Endothelial cell of umbilical vein (primary cell): ENCODE results near the gene CCDC7. TPM values are rescaled to one million over a fixed set of nuclear protein-coding genes. Genes with fewer than 3 reads are reported as not detected.
"Not testable (repeated sequence)": the region's sequence is repeated elsewhere in the genome, so short reads cannot be mapped to it uniquely, and the experiment has no call there.

Experiments used
- BruUV-seq: library from RNA; stranded (reverse); fragments of 400-500 nt; replicated peaks from 2 replicates; lab custom pipeline; 2021; lab: Mats Ljungman, UMichigan
- CTCF ChIA-PET: fragments of 300-600, 350-600 bp; sonication (Branson Sonifier 250); formaldehyde crosslinking; loops from one replicate; lab custom pipeline; 2021; ENCODE audit warnings: antibody characterized with exemption, inconsistent platforms; lab: Charles Lee
- POLR2A ChIA-PET: fragments of 300-600, 350-600 bp; sonication (Branson Sonifier 250); formaldehyde crosslinking; loops from one replicate; lab custom pipeline; 2021; ENCODE audit warnings: antibody characterized with exemption, inconsistent platforms; lab: Charles Lee
- DNase-seq: peaks from one replicate; pipeline ENCODE4 v3.0.0-alpha.2; 2011; ENCODE audit warnings: low read depth, low spot score
- FAIRE-seq: peaks from 2 replicates; lab custom pipeline; 2011; peaks lifted over from hg19 to GRCh38; lab: Jason Lieb, UNC
- H2AFZ ChIP-seq: 2 replicates; pipeline ENCODE4 v1.6.0; 2012; ENCODE audit warnings: low read depth, low read length, control low read depth, inconsistent platforms
- H3K27ac ChIP-seq: 2 replicates; pipeline ENCODE4 v1.5.1; 2011; ENCODE audit warnings: low read depth, mild to moderate bottlenecking, control low read depth, low read length, moderate library complexity; ENCODE audit not compliant: insufficient read depth
- H3K27me3 ChIP-seq, 2 experiments: 2 replicates each; pipeline versions ENCODE4 v1.6.0 to v1.6.1; 2011; ENCODE audit warnings: low read length in 2 of 2, mixed read lengths in 1 of 2; ENCODE audit not compliant: control insufficient read depth in 2 of 2, insufficient read depth in 2 of 2
- H3K36me3 ChIP-seq, 2 experiments: 2 replicates in 1 of 2; 3 replicates in 1 of 2; pipeline ENCODE4 v1.5.1; 2011; ENCODE audit warnings: low read length in 2 of 2, mild to moderate bottlenecking in 1 of 2, moderate library complexity in 1 of 2; ENCODE audit not compliant: control insufficient read depth in 2 of 2, insufficient read depth in 2 of 2; ENCODE audit errors: extremely low read depth in 1 of 2
- H3K4me1 ChIP-seq: 3 replicates; pipeline ENCODE4 v1.5.1; 2011; ENCODE audit warnings: mild to moderate bottlenecking, low read length; ENCODE audit not compliant: control insufficient read depth, insufficient read depth; ENCODE audit errors: extremely low read depth
- H3K4me2 ChIP-seq: 2 replicates; pipeline ENCODE4 v1.6.1; 2011; ENCODE audit warnings: low read length, control low read depth, mixed read lengths; ENCODE audit not compliant: insufficient read depth
- H3K4me3 ChIP-seq, 3 experiments: fragments of 200-600 bp in 1 of 3; sonication (generic), shearing (Covaris generic) in 1 of 3; replicated peaks in 1 of 3; 2 replicates each; pipeline ENCODE4 v1.5.1; 2011 to 2016; ENCODE audit warnings: control low read depth in 3 of 3, low read length in 3 of 3, mild to moderate bottlenecking in 2 of 3, inconsistent platforms in 1 of 3, low read depth in 1 of 3, moderate library complexity in 1 of 3; ENCODE audit not compliant: insufficient read depth in 1 of 3
- H3K79me2 ChIP-seq: 2 replicates; pipeline ENCODE4 v1.6.0; 2012; ENCODE audit warnings: low read length, inconsistent platforms; ENCODE audit not compliant: control insufficient read depth, insufficient read depth
- H3K9ac ChIP-seq: replicated peaks from 2 replicates; pipeline ENCODE3; 2011; ENCODE audit warnings: low read length, control low read depth; ENCODE audit not compliant: insufficient read depth; ENCODE audit errors: extremely low read depth
- H3K9me1 ChIP-seq: replicated peaks from 3 replicates; pipeline ENCODE4 v1.6.0; 2011; ENCODE audit warnings: mild to moderate bottlenecking, low read length; ENCODE audit not compliant: control insufficient read depth, insufficient read depth; ENCODE audit errors: extremely low read depth
- H3K9me3 ChIP-seq: replicated peaks from 2 replicates; pipeline ENCODE4 v1.5.1; 2012; ENCODE audit warnings: low read length, inconsistent platforms; ENCODE audit not compliant: control insufficient read depth, insufficient read depth
- H4K20me1 ChIP-seq: replicated peaks from 2 replicates; pipeline ENCODE3; 2011; ENCODE audit warnings: mild to moderate bottlenecking, low read length; ENCODE audit not compliant: control insufficient read depth, insufficient read depth; ENCODE audit errors: extremely low read depth
- CTCF ChIP-seq, 2 donors: IDR thresholded peaks; 1 replicate in 1 of 2; 2 replicates in 1 of 2; pipeline ENCODE4 v1.5.1; 2011; ENCODE audit warnings: low read length in 2 of 2, mild to moderate bottlenecking in 2 of 2, moderate library complexity in 2 of 2, control low read depth in 1 of 2, inconsistent platforms in 1 of 2, low read depth in 1 of 2; ENCODE audit not compliant: insufficient read depth in 1 of 2; ENCODE audit errors: extremely low read depth in 1 of 2
- EZH2 ChIP-seq: IDR thresholded peaks from 2 replicates; pipeline ENCODE4 v1.6.1; 2012; ENCODE audit warnings: borderline replicate concordance, low read depth, mild to moderate bottlenecking, moderate library complexity, low read length, inconsistent platforms; ENCODE audit not compliant: severe bottlenecking
- FOS ChIP-seq: IDR thresholded peaks from 2 replicates; pipeline ENCODE4 v1.6.1; 2011; ENCODE audit warnings: mild to moderate bottlenecking, low read length, moderate library complexity, borderline replicate concordance; ENCODE audit not compliant: insufficient read depth
- GATA2 ChIP-seq: IDR thresholded peaks from 2 replicates; pipeline ENCODE4 v1.7.0; 2011; ENCODE audit warnings: low read depth, mild to moderate bottlenecking, moderate library complexity, mixed read lengths, low read length; ENCODE audit not compliant: insufficient read length, insufficient read depth
- JUN ChIP-seq: IDR thresholded peaks from 2 replicates; pipeline ENCODE4 v1.6.1; 2011; ENCODE audit warnings: borderline replicate concordance, low read depth; ENCODE audit not compliant: insufficient read length, insufficient read depth
- MAX ChIP-seq: IDR thresholded peaks from 2 replicates; pipeline ENCODE4 v1.6.1; 2011; ENCODE audit not compliant: insufficient read depth, insufficient read length
- MYC ChIP-seq: IDR thresholded peaks from one replicate; pipeline ENCODE4 v1.6.1; 2011; ENCODE audit warnings: mild to moderate bottlenecking, low read depth, low read length
- POLR2A ChIP-seq: IDR thresholded peaks from 2 replicates; pipeline ENCODE4 v1.6.1; 2012; ENCODE audit warnings: low read depth, mild to moderate bottlenecking, control low read depth, low read length
- POLR2AphosphoS5 ChIP-seq: IDR thresholded peaks from 2 replicates; pipeline ENCODE4 v1.6.1; 2012; ENCODE audit warnings: low read depth, mild to moderate bottlenecking, control low read depth, low read length, moderate library complexity; ENCODE audit not compliant: insufficient read depth
- dilution Hi-C: fragments of 300-500 bp; cut with MboI; formaldehyde crosslinking; loops from one replicate; pipeline ENCODE4 v1.15.0; 2019; ENCODE audit warnings: low sequenced_read_pairs; ENCODE audit not compliant: extremely low pct_ligation_motif_present
- intact Hi-C: fragments of 100-400 bp; cut with micrococcal nuclease; formaldehyde crosslinking; loops from one replicate; pipeline ENCODE4 v1.10.0; 2022
- polyA plus RNA-seq, 4 experiments: library from polyadenylated mRNA; depleted of rRNA in 3 of 4; stranded (reverse) in 3 of 4; unstranded in 1 of 4; fragments of >200 nt; gene quantifications; 2 replicates each; pipeline versions ENCODE4 v1.2.1 to v1.2.3, GENCODE V29; 2011 to 2012; ENCODE audit warnings: missing spikeins in 1 of 4
- total RNA-seq: library from RNA; stranded (reverse); gene quantifications from 2 replicates; pipeline ENCODE4 v1.2.3, GENCODE V29; 2021

CCDC7 gene
- total and polyA plus RNA-seq, 2 donors (not counting 3 experiments of a cell fraction or from before 2014, with no cell fraction given): 0.35 to 8.2 TPM

- Histone ChIP-seq H3K27ac (no peak overlapping the region), H3K79me2 (peaks cover 36% of the 10 kb centered on the region)
- TSS peak; percentile 91 for BruUV-seq
These were observed 465.5 kb downstream of the CCDC7 start for GRCh38 chr10:32911285-32912016.

GRCh38 chr10:32917817-32918216 is 471.9 kb downstream of the CCDC7 start:
- FAIRE-seq, BruUV-seq, CTCF ChIA-PET, dilution Hi-C loops, intact Hi-C loops, H3K9ac ChIP-seq, H3K4me2 ChIP-seq, DNase-seq, H3K4me1 ChIP-seq, H3K4me3 ChIP-seq, H3K9me1 ChIP-seq, H2AFZ ChIP-seq, H4K20me1 ChIP-seq, H3K27me3 ChIP-seq, POLR2A ChIA-PET, H3K27ac ChIP-seq, H3K9me3 ChIP-seq: not testable (repeated sequence)
- Histone ChIP-seq H3K36me3 (peaks cover 5 to 23% of the 10 kb centered on the region in 2 experiments), H3K79me2 (peaks cover 53% of the 10 kb centered on the region)

More at GRCh38 chr10:32911285-32912016, 465.5 kb downstream of the CCDC7 start:
- TF ChIP-seq CTCF (IDR thresholded peaks at IDR 0.05; ENCODE audit: extremely low read depth in 1 of 2, insufficient read depth in 1 of 2, low read depth in 1 of 2, low read length in 2 of 2) (no peak), MYC (no peak), MAX (no peak), POLR2AphosphoS5 (no peak), GATA2 (no peak), POLR2A (no peak), JUN (no peak), FOS (no peak), EZH2 (no peak)
- intact Hi-C loops: no loop called here
- DNase-seq (no peak), FAIRE-seq (no peak)
- CTCF ChIA-PET: no interaction called here
- peaks cover 13 to 38% of the 10 kb centered on the region in 2 experiments for H3K36me3 ChIP-seq
- no peaks in the 10 kb centered on the region for H3K4me1 ChIP-seq
- no peak overlapping the region for H3K9ac ChIP-seq
- H3K4me2 ChIP-seq: no peak overlapping the region
- H3K27me3 ChIP-seq: no peaks in the 10 kb centered on the region
- POLR2A ChIA-PET: no interaction called here
- dilution Hi-C loops: no loop called here
- no peak overlapping the region for H2AFZ ChIP-seq
- H3K9me3 ChIP-seq: no peaks in the 10 kb centered on the region
- no peaks in the 10 kb centered on the region for H4K20me1 ChIP-seq
- no peak overlapping the region for H3K4me3 ChIP-seq
- no peaks in the 10 kb centered on the region for H3K9me1 ChIP-seq
